ENCODE results near the gene EDIL3.

Gene EDIL3

DNA sequence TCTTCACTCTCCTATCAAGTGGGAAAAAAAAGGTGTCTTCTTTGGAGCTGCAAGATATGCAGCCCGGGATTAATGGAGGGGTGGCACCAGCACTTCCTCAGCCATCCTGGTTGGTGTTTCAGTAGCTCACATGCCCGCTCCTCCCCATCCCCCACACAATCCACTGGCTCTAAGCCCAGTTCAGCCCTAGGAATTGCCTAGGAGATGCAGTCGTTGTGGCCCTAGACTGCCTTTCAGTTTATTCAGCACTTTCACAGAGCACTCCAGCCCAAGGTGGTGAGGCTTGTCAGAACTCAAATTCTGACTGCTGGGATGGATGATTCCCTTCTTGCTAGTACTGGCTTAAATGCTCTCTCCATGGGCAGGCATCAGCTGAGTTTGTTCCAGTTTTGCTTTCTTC, 35.1 kb upstream of the EDIL3 start:
- no peak overlapping the region for H3K18ac ChIP-seq (ENCODE audit: low read length)
- no peak overlapping the region for H3K4me2 ChIP-seq (ENCODE audit: low read length)
- H3K4me3 ChIP-seq (ENCODE audit: low read length): no peak overlapping the region
- H3K23ac ChIP-seq (ENCODE audit: low read length): no peak overlapping the region
- H3K56ac ChIP-seq (ENCODE audit: low read length): no peak overlapping the region
- no peak overlapping the region for H2AK5ac ChIP-seq (ENCODE audit: low read length)
- H2BK15ac ChIP-seq (replicated peaks; ENCODE audit: low read depth): no peak overlapping the region
- H3K9ac ChIP-seq (ENCODE audit: low read length): no peak overlapping the region
- H3K27ac ChIP-seq (ENCODE audit: low read depth, low read length): no peak overlapping the region
- no CpG with 5 or more reads among the region's 3 CpGs for WGBS (ENCODE audit: extremely low coverage, insufficient coverage, low lambda C conversion rate)
- H3K79me2 ChIP-seq (ENCODE audit: control insufficient read depth, insufficient read depth, low read length): no peaks in the 10 kb centered on the region
- no peak overlapping the region for H3K4ac ChIP-seq (ENCODE audit: low read depth, low read length)
- DNase-seq: no peak
- no peaks in the 10 kb centered on the region for H3K79me1 ChIP-seq (ENCODE audit: low read length)
- no peak overlapping the region for H2BK120ac ChIP-seq (ENCODE audit: low read depth, low read length)
- H3K27me3 ChIP-seq (ENCODE audit: insufficient read depth, low read length, poor library complexity): no peaks in the 10 kb centered on the region
- no peaks in the 10 kb centered on the region for H3K36me3 ChIP-seq (ENCODE audit: control insufficient read depth, insufficient read depth, low read length)
- no peak overlapping the region for H2BK5ac ChIP-seq (ENCODE audit: low read length)
- no peak overlapping the region for H4K8ac ChIP-seq (ENCODE audit: low read depth, low read length)
- H4K5ac ChIP-seq (ENCODE audit: low read length): no peak overlapping the region
- H3K4me1 ChIP-seq (ENCODE audit: control insufficient read depth, low read depth, low read length): no peaks in the 10 kb centered on the region

DNA sequence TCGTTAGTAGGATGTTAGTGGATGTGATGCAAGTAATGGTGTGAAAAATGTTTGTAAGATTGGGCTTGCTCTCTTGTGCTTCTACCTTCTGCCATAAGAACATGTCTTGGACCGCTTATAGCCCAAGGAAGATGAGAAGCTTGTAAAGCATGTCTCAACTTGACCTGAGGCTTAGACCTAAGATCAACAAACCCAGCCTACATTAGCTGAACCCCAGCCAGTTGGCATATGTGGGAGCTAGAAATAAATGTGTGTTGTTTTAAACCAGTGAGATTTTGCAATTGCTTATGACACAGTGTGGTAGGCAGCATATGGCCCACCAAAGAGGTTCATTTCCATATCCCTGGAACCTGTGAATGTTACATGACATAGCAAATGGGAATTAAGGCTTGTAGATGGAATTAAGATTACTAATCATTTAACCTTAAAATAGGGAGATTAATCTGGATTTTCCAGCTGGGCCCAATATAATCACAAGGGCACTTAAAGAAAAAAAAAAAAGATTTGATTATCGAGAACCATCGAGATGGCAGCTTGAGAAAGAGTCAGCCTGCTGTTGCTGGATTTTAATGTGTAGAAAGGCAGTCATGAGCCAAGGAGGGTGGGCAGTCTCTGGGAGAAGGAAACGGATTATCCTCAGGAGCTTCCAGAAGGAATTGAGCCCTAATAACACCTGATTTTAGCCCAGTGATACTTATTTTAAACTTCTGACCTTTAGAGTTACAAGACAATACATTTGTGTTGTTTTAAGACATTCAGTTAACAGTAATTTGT, 27.3 kb upstream of the EDIL3 start:
- H3K18ac ChIP-seq (ENCODE audit: low read length): no peak overlapping the region
- no peak overlapping the region for H3K27ac ChIP-seq (ENCODE audit: low read depth, low read length)
- no peaks in the 10 kb centered on the region for H3K79me2 ChIP-seq (ENCODE audit: control insufficient read depth, insufficient read depth, low read length)
- H3K4me3 ChIP-seq (ENCODE audit: low read length): no peak overlapping the region
- H3K4ac ChIP-seq (ENCODE audit: low read depth, low read length): no peak overlapping the region
- no peak overlapping the region for H3K4me2 ChIP-seq (ENCODE audit: low read length)
- DNase-seq: no peak
- H3K9ac ChIP-seq (ENCODE audit: low read length): no peak overlapping the region
- H4K5ac ChIP-seq (ENCODE audit: low read length): no peak overlapping the region
- no peaks in the 10 kb centered on the region for H3K36me3 ChIP-seq (ENCODE audit: control insufficient read depth, insufficient read depth, low read length)
- no peaks in the 10 kb centered on the region for H3K4me1 ChIP-seq (ENCODE audit: control insufficient read depth, low read depth, low read length)
- no peak overlapping the region for H3K56ac ChIP-seq (ENCODE audit: low read length)
- no peaks in the 10 kb centered on the region for H3K27me3 ChIP-seq (ENCODE audit: insufficient read depth, low read length, poor library complexity)
- H3K23ac ChIP-seq (ENCODE audit: low read length): no peak overlapping the region
- no peak overlapping the region for H2BK5ac ChIP-seq (ENCODE audit: low read length)
- no CpG with 5 or more reads among the region's 5 CpGs for WGBS (ENCODE audit: extremely low coverage, insufficient coverage, low lambda C conversion rate)
- no peak overlapping the region for H2BK120ac ChIP-seq (ENCODE audit: low read depth, low read length)
- H3K79me1 ChIP-seq (ENCODE audit: low read length): no peaks in the 10 kb centered on the region
- H2AK5ac ChIP-seq (ENCODE audit: low read length): no peak overlapping the region
- no peak overlapping the region for H2BK15ac ChIP-seq (replicated peaks; ENCODE audit: low read depth)
- no peak overlapping the region for H4K8ac ChIP-seq (ENCODE audit: low read depth, low read length)

DNA sequence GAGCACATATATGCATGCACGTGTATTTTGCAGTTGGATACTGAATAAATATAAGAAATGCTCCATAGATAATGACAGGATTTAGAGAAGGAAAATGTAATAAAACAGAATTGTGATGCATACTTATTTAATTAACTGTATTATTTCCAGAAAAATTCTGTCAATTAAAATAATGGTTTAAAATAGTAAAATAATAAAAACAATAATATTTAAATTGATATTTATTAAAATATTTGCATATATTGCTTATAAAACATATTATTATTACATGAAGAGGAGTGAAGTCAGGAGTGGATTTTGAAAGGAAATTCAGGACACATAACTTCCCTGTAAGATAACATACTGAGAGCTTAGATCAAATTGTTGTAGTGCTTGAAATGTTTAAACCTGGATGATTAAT, 21.4 kb upstream of the EDIL3 start:
- Histone ChIP-seq H3K79me1 (ENCODE audit: low read length) (no peaks in the 10 kb centered on the region), H3K4ac (ENCODE audit: low read depth, low read length) (no peak overlapping the region), H3K9ac (ENCODE audit: low read length) (no peak overlapping the region), H3K4me1 (ENCODE audit: control insufficient read depth, low read depth, low read length) (no peaks in the 10 kb centered on the region), H3K27ac (ENCODE audit: low read depth, low read length) (no peak overlapping the region), H3K56ac (ENCODE audit: low read length) (no peak overlapping the region), H2BK5ac (ENCODE audit: low read length) (no peak overlapping the region), H2BK15ac (replicated peaks; ENCODE audit: low read depth) (no peak overlapping the region), H2BK120ac (ENCODE audit: low read depth, low read length) (no peak overlapping the region), H4K8ac (ENCODE audit: low read depth, low read length) (no peak overlapping the region), H4K5ac (ENCODE audit: low read length) (no peak overlapping the region), H3K27me3 (ENCODE audit: insufficient read depth, low read length, poor library complexity) (no peaks in the 10 kb centered on the region), H3K79me2 (ENCODE audit: control insufficient read depth, insufficient read depth, low read length) (no peaks in the 10 kb centered on the region), H2AK5ac (ENCODE audit: low read length) (no peak overlapping the region), H3K4me2 (ENCODE audit: low read length) (no peak overlapping the region), H3K36me3 (ENCODE audit: control insufficient read depth, insufficient read depth, low read length) (no peaks in the 10 kb centered on the region), H3K18ac (ENCODE audit: low read length) (no peak overlapping the region), H3K23ac (ENCODE audit: low read length) (no peak overlapping the region), H3K4me3 (ENCODE audit: low read length) (no peak overlapping the region)
- DNase-seq: no peak
- no CpG with 5 or more reads among the region's 1 CpG for WGBS (ENCODE audit: extremely low coverage, insufficient coverage, low lambda C conversion rate)

DNA sequence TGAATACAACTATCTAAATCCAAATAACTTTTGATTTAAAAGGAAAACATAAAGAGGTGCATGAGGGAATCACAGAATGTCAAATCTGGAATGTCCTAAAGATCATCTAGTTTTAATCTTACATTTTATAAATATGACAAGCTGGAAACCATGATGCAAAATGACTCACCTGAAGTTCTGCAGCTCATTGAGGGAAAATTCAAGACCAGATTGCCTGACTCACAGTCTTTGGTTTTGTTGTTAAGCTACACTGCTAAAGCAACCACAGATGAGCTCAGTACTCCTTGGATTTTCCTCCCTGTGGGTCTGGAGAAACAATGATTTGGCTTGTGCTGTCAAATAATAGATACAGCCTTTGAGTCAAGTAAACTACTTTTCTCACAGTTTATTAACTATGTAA, 19.1 kb upstream of the EDIL3 start:
- no peaks in the 10 kb centered on the region for H3K4me1 ChIP-seq (ENCODE audit: control insufficient read depth, low read depth, low read length)
- no peak overlapping the region for H3K23ac ChIP-seq (ENCODE audit: low read length)
- no peaks in the 10 kb centered on the region for H3K27me3 ChIP-seq (ENCODE audit: insufficient read depth, low read length, poor library complexity)
- H3K56ac ChIP-seq (ENCODE audit: low read length): no peak overlapping the region
- H2BK5ac ChIP-seq (ENCODE audit: low read length): no peak overlapping the region
- H3K4me3 ChIP-seq (ENCODE audit: low read length): no peak overlapping the region
- no peaks in the 10 kb centered on the region for H3K79me1 ChIP-seq (ENCODE audit: low read length)
- H3K9ac ChIP-seq (ENCODE audit: low read length): no peak overlapping the region
- no peak overlapping the region for H2AK5ac ChIP-seq (ENCODE audit: low read length)
- no peak overlapping the region for H3K18ac ChIP-seq (ENCODE audit: low read length)
- H4K5ac ChIP-seq (ENCODE audit: low read length): no peak overlapping the region
- H3K79me2 ChIP-seq (ENCODE audit: control insufficient read depth, insufficient read depth, low read length): no peaks in the 10 kb centered on the region
- no peak overlapping the region for H3K4me2 ChIP-seq (ENCODE audit: low read length)
- H3K4ac ChIP-seq (ENCODE audit: low read depth, low read length): no peak overlapping the region
- no peak overlapping the region for H3K27ac ChIP-seq (ENCODE audit: low read depth, low read length)
- DNase-seq: no peak
- no peak overlapping the region for H2BK15ac ChIP-seq (replicated peaks; ENCODE audit: low read depth)
- no peaks in the 10 kb centered on the region for H3K36me3 ChIP-seq (ENCODE audit: control insufficient read depth, insufficient read depth, low read length)
- H2BK120ac ChIP-seq (ENCODE audit: low read depth, low read length): no peak overlapping the region
- H4K8ac ChIP-seq (ENCODE audit: low read depth, low read length): no peak overlapping the region

DNA sequence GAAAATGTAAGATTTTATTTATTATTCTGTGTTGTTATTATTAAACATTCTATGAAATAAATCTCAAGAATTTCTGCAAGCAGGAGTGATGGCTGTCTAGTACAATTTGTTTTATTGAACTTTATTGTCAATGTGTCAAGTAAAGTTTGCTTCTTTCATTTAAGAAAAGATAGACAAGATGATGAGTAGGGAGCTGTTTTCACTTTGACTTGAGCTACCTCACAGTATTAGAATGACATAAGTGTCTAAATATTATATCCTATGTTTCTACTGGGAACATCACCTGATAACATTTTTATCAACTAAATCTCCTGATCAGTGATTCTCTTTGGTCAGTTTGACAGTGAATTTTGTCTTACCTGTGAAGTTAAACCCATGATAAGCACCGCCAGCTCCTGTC, 12.7 kb upstream of the EDIL3 start:
- Histone ChIP-seq H3K79me2 (ENCODE audit: control insufficient read depth, insufficient read depth, low read length) (no peaks in the 10 kb centered on the region), H2BK120ac (ENCODE audit: low read depth, low read length) (no peak overlapping the region), H3K79me1 (ENCODE audit: low read length) (no peaks in the 10 kb centered on the region), H3K27me3 (ENCODE audit: insufficient read depth, low read length, poor library complexity) (no peaks in the 10 kb centered on the region), H4K5ac (ENCODE audit: low read length) (no peak overlapping the region), H3K36me3 (ENCODE audit: control insufficient read depth, insufficient read depth, low read length) (no peaks in the 10 kb centered on the region), H3K4ac (ENCODE audit: low read depth, low read length) (no peak overlapping the region), H3K27ac (ENCODE audit: low read depth, low read length) (no peak overlapping the region), H3K4me1 (ENCODE audit: control insufficient read depth, low read depth, low read length) (no peaks in the 10 kb centered on the region), H3K9ac (ENCODE audit: low read length) (no peak overlapping the region), H3K56ac (ENCODE audit: low read length) (no peak overlapping the region), H3K4me2 (ENCODE audit: low read length) (no peak overlapping the region), H3K4me3 (ENCODE audit: low read length) (no peak overlapping the region), H2BK5ac (ENCODE audit: low read length) (no peak overlapping the region), H2AK5ac (ENCODE audit: low read length) (no peak overlapping the region), H2BK15ac (replicated peaks; ENCODE audit: low read depth) (no peak overlapping the region), H3K18ac (ENCODE audit: low read length) (no peak overlapping the region), H4K8ac (ENCODE audit: low read depth, low read length) (no peak overlapping the region), H3K23ac (ENCODE audit: low read length) (no peak overlapping the region)
- WGBS (ENCODE audit: extremely low coverage, insufficient coverage, low lambda C conversion rate): no CpG with 5 or more reads among the region's 1 CpG
- DNase-seq: no peak

DNA sequence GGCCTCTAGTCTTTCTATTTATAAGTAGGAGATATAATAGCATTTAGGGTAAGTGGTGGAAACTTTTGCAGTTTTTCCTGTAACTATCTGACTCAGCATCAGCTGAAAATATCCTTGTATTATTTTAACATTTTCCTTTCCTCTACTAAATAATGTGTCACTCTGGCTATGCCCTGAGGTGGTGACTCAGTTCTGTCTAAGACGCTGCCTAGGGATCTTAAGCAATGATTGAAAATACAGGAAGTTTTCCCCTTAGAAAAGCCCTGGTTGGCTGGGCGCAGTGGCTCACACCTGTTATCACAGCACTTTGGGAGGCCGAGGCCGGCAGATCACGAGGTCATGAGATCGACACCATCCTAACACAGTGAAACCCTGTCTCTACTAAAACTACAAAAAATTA, 9.3 kb upstream of the EDIL3 start:
- Histone ChIP-seq H3K56ac (ENCODE audit: low read length) (no peak overlapping the region), H3K27me3 (ENCODE audit: insufficient read depth, low read length, poor library complexity) (no peaks in the 10 kb centered on the region), H4K8ac (ENCODE audit: low read depth, low read length) (no peak overlapping the region), H2BK5ac (ENCODE audit: low read length) (no peak overlapping the region), H3K79me2 (ENCODE audit: control insufficient read depth, insufficient read depth, low read length) (no peaks in the 10 kb centered on the region), H2AK5ac (ENCODE audit: low read length) (no peak overlapping the region), H3K4me2 (ENCODE audit: low read length) (no peak overlapping the region), H3K79me1 (ENCODE audit: low read length) (no peaks in the 10 kb centered on the region), H3K4me1 (ENCODE audit: control insufficient read depth, low read depth, low read length) (no peaks in the 10 kb centered on the region), H2BK15ac (replicated peaks; ENCODE audit: low read depth) (no peak overlapping the region), H4K5ac (ENCODE audit: low read length) (no peak overlapping the region), H3K4ac (ENCODE audit: low read depth, low read length) (no peak overlapping the region), H3K27ac (ENCODE audit: low read depth, low read length) (no peak overlapping the region), H3K18ac (ENCODE audit: low read length) (no peak overlapping the region), H3K23ac (ENCODE audit: low read length) (no peak overlapping the region), H3K4me3 (ENCODE audit: low read length) (no peak overlapping the region), H2BK120ac (ENCODE audit: low read depth, low read length) (no peak overlapping the region), H3K36me3 (ENCODE audit: control insufficient read depth, insufficient read depth, low read length) (no peaks in the 10 kb centered on the region), H3K9ac (ENCODE audit: low read length) (no peak overlapping the region)
- no CpG with 5 or more reads among the region's 6 CpGs for WGBS (ENCODE audit: extremely low coverage, insufficient coverage, low lambda C conversion rate)
- no peak for DNase-seq

All from mesendoderm (in vitro differentiated cells).